ENCODE measurements around the gene CCL27.

CCL27 gene

DNA sequence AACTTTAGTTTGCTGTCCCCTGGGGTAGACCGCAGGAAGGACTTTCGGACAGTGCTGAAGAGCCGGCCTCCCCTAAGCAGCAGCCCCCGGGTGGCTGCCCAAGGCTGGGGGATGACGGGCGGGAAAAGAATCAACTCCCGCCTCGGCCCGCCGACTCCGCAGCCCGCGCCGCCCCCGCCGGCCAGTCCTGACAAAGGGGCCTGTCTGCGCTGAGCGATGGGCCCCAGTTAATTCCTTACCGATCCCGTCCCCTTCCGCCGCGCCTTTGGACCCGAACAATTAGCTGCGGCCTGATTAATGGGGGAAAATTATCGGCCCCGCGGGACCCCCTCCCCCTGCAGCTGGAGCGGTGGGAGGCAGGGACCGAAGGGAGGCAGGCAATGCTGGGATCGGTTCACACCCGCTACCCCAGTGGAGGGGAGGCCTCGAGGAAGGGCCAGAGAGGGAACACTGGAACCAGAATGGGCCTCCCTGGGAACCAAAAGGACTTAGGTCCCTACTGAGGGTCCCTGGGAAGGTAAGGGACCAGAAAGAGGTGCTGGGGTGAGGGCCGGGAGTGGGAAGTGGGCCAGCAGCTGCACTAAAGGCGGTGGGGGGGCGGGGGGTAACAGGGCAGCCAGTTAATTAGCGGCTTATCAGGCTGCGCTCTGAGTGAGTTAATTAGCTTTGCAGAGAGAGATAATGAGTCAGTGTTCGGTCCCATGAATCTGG is 37.8 kb downstream of the CCL27 start:
- no peak for DNase-seq

- no peak for DNase-seq
Observed at GRCh38 chr9:34623374-34624235, 38.9 kb downstream of the CCL27 start.

- peak; percentile 94 for DNase-seq
Observed at GRCh38 chr9:34620061-34620994, 42.1 kb downstream of the CCL27 start, which contains the start of gene DCTN3. Gene DCTN3 (minus strand): TSS chr9:34620495. CDS start chr9:34620464, 31 bp downstream.

- DNase-seq = no peak
Observed at GRCh38 chr9:34615132-34615531, 47.3 kb downstream of the CCL27 start.

- peak; percentile 85 for DNase-seq
Observed at GRCh38 chr9:34612788-34613390, 49.6 kb downstream of the CCL27 start.
